ENCODE results near the gene COQ9. TPM values are rescaled to one million over a fixed set of nuclear protein-coding genes. Genes with fewer than 3 reads are reported as not detected.

The COQ9 gene
- total RNA-seq, 4 donors from 2014 or later: 113 to 154 (median 148) TPM

DNA sequence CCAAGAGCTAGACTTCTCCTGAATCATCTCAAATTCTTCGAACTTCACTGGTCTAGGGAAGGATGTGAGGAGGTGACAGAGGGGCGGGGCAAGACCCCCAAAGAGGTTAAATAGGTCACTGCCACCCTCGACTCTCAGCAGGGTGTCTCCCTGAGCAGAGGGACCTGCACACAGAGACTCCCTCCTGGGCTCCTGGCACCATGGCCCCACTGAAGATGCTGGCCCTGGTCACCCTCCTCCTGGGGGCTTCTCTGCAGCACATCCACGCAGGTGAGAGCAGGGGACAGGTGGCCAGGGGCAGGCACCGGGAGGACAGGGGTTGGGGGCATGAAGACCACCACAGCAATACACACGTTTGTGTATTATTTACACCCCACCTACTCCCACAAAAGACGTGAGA, 33.5 kb upstream of the COQ9 start:
- in situ Hi-C loops (cut with MboI; ENCODE audit: low pct_ligation_motif_present in 1 of 4, low pct_unique_long_range_greater_than_20kb in 1 of 4, low sequenced_read_pairs in 3 of 4) (loop anchor here in 2 of 4 donors (10.0 to 25.0 kb wide), 2 partner anchors 109 to 326 kb away; partner anchors contain the start of gene CPNE2 (in 2 of the 2)), intact Hi-C loops (cut with DNase I; ENCODE audit: low total_unique reads) (no loop called here)
- TF ChIP-seq, protein P1, sequence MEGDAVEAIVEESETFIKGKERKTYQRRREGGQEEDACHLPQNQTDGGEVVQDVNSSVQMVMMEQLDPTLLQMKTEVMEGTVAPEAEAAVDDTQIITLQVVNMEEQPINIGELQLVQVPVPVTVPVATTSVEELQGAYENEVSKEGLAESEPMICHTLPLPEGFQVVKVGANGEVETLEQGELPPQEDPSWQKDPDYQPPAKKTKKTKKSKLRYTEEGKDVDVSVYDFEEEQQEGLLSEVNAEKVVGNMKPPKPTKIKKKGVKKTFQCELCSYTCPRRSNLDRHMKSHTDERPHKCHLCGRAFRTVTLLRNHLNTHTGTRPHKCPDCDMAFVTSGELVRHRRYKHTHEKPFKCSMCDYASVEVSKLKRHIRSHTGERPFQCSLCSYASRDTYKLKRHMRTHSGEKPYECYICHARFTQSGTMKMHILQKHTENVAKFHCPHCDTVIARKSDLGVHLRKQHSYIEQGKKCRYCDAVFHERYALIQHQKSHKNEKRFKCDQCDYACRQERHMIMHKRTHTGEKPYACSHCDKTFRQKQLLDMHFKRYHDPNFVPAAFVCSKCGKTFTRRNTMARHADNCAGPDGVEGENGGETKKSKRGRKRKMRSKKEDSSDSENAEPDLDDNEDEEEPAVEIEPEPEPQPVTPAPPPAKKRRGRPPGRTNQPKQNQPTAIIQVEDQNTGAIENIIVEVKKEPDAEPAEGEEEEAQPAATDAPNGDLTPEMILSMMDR (IDR thresholded peaks at IDR 0.05): no peak
- TF ChIP-seq POLR2A (IDR thresholded peaks at IDR 0.05): no peak
- no peak for TF ChIP-seq POLR2AphosphoS5 (IDR thresholded peaks at IDR 0.05)
- TF ChIP-seq EP300 (IDR thresholded peaks at IDR 0.05; ENCODE audit: low read depth): no peak
- H3K9me3 ChIP-seq: no peaks in the 10 kb centered on the region
- peaks cover 9 to 19% (median 14%) of the 10 kb centered on the region in 4 donors for H3K4me1 ChIP-seq
- 61% methylated on average over 7 of the region's 7 CpGs; no CpG with 5 or more reads in 1 of the 2 donors for WGBS, 2 donors (ENCODE audit: low coverage in 1 of 2)
- no peaks in the 10 kb centered on the region for H3K27me3 ChIP-seq
- H3K36me3 ChIP-seq: no peaks in the 10 kb centered on the region
- H3K4me3 ChIP-seq: no peak overlapping the region
- no peak for DNase-seq
- no peak overlapping the region for H3K27ac ChIP-seq

DNA sequence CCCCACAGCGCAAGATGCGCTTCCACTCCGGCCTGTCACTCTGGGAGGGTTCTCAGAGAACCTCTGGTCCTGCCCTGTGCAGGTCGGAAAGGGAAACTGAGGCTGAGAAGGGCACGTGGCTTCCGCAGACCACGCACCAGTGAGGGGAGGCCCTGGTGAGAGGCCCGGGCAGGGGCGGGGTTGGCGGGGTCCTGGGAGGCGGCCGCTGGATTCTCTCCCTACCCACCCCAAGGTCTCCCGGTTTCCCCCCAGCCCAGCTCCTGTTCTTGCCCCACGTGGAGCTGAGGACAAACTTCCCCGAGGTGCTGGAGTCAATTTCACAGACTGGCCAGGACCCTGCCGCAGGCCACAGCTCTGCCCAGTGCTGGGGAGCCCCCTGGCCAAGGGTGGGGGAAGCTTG, 31.2 kb upstream of the COQ9 start:
- intact Hi-C loops (cut with DNase I; ENCODE audit: low total_unique reads): no loop called here

DNA sequence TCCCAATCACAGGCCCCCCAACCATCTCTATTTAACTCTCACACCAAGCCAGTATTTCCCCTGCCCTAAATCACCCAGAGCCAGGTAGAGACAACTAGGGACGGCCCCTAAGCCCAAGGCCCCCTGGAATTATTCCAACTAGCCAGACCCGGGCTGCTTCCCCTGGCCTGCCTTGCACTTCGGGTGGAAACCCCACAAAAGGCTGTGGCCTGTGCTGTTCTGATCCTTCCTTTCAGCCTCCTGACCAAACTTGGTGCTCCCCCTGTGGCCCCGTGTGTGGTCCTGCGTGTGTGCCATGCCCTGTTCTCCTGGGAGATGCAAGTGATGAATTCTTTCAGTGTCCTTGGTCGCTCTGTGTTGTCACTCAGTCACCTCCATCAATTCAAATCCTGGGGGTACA, 27.8 kb upstream of the COQ9 start:
- peaks cover 14 to 32% (median 20%) of the 10 kb centered on the region in 4 donors for H3K4me1 ChIP-seq
- TF ChIP-seq, protein P1 (IDR thresholded peaks at IDR 0.05): no peak
- TF ChIP-seq POLR2AphosphoS5 (IDR thresholded peaks at IDR 0.05): no peak
- TF ChIP-seq EP300 (IDR thresholded peaks at IDR 0.05; ENCODE audit: low read depth): no peak
- TF ChIP-seq POLR2A (IDR thresholded peaks at IDR 0.05): no peak
- in situ Hi-C loops (cut with MboI; ENCODE audit: low pct_ligation_motif_present in 1 of 4, low pct_unique_long_range_greater_than_20kb in 1 of 4, low sequenced_read_pairs in 3 of 4) (loop anchor here (5.0 to 25.0 kb wide), 3 partner anchors 115 to 332 kb away; partner anchors contain the start of gene CPNE2 (in 2 of the 4)), intact Hi-C loops (cut with DNase I; ENCODE audit: low total_unique reads) (loop anchor here (2.0 kb wide), 1 partner anchor 119 kb away; no protein-coding TSS in a partner anchor)
- DNase-seq: no peak
- no peaks in the 10 kb centered on the region for H3K27me3 ChIP-seq
- no peaks in the 10 kb centered on the region for H3K36me3 ChIP-seq
- H3K9me3 ChIP-seq: no peaks in the 10 kb centered on the region
- H3K27ac ChIP-seq: peak overlapping the region in 1 of 4 donors; percentile 23
- WGBS, 2 donors (ENCODE audit: low coverage in 1 of 2): 60 to 82% methylated on average over 1 to 6 of the region's 6 CpGs
- H3K4me3 ChIP-seq: no peak overlapping the region

More for the DNA sequence above, 31.2 kb upstream of the COQ9 start:
- no peaks in the 10 kb centered on the region for H3K9me3 ChIP-seq
- no peak overlapping the region for H3K4me3 ChIP-seq
- 85% methylated on average over 16 of the region's 16 CpGs; no CpG with 5 or more reads in 1 of the 2 donors for WGBS, 2 donors (ENCODE audit: low coverage in 1 of 2)
- H3K36me3 ChIP-seq: no peaks in the 10 kb centered on the region
- no peak overlapping the region for H3K27ac ChIP-seq
- TF ChIP-seq, protein P1 (IDR thresholded peaks at IDR 0.05): no peak
- no peak for TF ChIP-seq POLR2A (IDR thresholded peaks at IDR 0.05)
- H3K27me3 ChIP-seq: no peaks in the 10 kb centered on the region
- DNase-seq: no peak
- H3K4me1 ChIP-seq: peaks cover 14 to 24% (median 18%) of the 10 kb centered on the region in 4 donors
- in situ Hi-C loops (cut with MboI; ENCODE audit: low pct_ligation_motif_present in 1 of 4, low pct_unique_long_range_greater_than_20kb in 1 of 4, low sequenced_read_pairs in 3 of 4): loop anchor here (5.0 to 25.0 kb wide), 3 partner anchors 111 to 329 kb away; partner anchors contain the start of gene CPNE2 (in 2 of the 4)

DNA sequence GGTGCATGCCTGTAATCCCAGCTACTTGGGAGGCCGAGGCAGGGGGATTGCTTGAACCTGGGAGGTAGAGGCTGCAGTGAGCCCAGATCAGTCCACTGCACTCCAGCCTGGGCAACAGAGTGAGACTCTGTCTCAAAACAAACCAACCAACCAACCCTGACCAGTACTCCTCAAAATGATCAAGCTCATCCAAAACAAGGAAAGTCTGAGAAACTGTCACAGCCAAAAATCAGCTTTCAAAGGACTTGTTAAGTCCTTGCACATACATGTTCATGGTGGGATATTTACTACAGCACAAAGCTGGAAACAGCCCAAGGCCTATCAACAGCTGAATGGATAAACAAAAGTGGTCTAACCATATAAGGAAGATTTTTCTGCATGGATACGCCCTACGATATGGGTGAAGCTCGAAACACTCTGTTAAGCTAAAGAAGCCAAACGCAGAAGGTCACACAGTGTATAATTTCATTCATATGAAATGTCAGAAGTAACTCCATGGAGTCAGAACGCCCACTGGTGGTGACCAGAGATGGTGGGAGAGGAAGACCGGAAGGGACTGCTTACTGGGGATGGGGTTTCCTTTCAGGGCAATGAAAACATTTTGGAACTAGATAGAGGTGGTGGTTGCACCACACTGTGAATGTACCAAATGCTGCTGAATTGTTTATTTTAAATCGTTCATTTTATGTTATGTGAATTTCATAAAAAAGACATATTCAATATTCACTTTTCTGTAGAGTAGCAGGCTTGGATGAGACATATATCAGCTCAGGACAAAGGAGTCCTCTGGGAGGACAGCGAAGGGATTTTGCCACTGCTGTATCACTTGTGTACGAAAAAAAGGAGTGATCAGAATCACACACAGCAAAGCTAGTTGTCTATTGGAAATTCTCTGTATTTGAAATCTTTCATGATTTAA, 25.0 kb upstream of the COQ9 start:
- TF ChIP-seq EP300 (IDR thresholded peaks at IDR 0.05; ENCODE audit: low read depth) (no peak), POLR2AphosphoS5 (IDR thresholded peaks at IDR 0.05) (no peak)
- TF ChIP-seq, protein P1 (IDR thresholded peaks at IDR 0.05): peak; percentile 48 to 68 (median 54)
- Histone ChIP-seq H3K9me3 (no peaks in the 10 kb centered on the region), H3K4me1 (peaks cover 6 to 22% (median 12%) of the 10 kb centered on the region in 4 donors), H3K27me3 (no peaks in the 10 kb centered on the region), H3K4me3 (no peak overlapping the region), H3K27ac (no peak overlapping the region), H3K36me3 (no peaks in the 10 kb centered on the region)
- in situ Hi-C loops (cut with MboI; ENCODE audit: low pct_ligation_motif_present in 1 of 4, low pct_unique_long_range_greater_than_20kb in 1 of 4, low sequenced_read_pairs in 3 of 4): loop anchor here (10.0 to 25.0 kb wide), 2 partner anchors 93 to 335 kb away; partner anchors contain the start of gene CPNE2 (in 2 of the 4)
- intact Hi-C loops (cut with DNase I; ENCODE audit: low total_unique reads): no loop called here
- peak; percentile 62 for DNase-seq
- 37 to 40% methylated on average over 6 to 10 of the region's 10 CpGs for WGBS, 2 donors (ENCODE audit: low coverage in 1 of 2)

All from transverse colon (tissue), 4 donors.